EL (cell line): ENCODE measurements around the gene ACBD4.

Experiments
- DNase-seq: peaks from one replicate; pipeline ENCODE4 v3.0.0-alpha.2; 2016

The ACBD4 gene

DNA sequence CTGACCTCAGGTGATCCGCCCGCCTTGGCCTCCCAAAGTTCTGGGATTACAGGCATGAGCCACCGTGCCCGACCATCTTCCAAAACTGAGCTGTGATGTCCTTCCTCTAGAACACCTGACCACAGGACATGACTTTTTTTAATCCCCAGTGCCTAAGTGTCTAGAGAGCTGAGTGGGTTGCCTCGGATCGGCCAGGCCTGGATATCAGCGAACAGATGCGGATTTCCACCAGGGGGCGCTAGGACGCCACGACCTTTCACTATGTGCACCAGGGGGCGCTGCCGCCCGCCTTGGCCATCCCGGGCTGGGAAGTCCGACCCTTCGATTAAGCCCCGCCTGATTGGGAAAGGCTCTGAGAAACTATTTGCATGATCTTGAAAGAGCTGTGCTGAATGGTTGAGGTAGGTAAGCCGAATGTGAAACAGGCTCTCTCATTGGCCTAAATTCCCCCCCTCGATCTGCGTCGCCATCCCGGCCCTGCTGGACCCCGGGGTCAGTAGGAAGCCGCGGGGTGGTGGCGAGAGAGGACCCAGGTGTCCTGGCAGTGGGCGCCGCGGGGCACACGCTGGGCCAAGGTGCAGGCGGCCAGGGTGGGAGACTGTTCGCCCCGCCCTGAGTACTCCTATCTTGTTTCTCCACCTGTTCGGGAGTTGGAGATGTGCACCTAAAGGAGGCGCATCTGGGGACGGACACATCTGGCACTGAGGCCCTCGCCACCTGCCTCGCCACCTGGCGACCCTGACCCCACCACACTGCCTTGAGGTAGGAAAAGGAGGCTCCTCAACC, at the start of gene ACBD4:
ACBD4 (plus strand) TSS at position 496 of the 786 bp plus-strand sequence. CDS start 458 bp downstream, outside the sequence.
- DNase-seq: peak; percentile 98

GRCh38 chr17:45086391-45086790, 49.1 kb upstream of the ACBD4 start:
- no peak for DNase-seq

DNA sequence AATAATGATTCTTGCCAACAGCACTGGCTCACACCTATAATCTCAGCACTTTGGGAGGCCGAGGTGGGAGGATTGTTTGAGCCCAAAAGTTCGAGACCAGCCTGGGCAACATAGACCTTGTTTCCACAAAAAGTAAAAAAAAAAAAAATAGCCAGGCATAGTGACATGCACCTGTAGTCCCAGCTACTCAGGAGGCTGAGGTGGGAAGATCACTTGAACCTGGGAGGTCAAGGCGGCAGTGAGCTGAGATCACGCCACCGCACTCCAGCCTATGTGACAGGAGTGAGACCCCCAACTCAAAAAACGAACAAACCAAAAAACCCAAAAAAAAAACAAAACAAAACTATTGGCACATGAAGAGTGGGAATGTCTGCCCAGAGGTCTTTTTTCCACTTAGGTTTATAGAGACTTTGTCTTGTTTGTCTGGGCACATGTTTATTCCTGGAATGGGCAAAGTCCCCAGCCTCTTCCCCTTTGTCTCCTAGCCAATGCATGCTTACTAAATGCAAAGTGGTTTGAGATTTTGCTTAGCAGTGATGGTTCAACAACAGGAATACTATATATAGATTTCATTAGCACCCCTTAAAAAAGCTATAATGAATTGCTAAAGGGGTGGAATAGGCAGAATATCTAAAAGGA, 48.5 kb upstream of the ACBD4 start:
- no peak for DNase-seq

- DNase-seq: no peak
Observed at GRCh38 chr17:45087504-45087975, 47.9 kb upstream of the ACBD4 start.

DNA sequence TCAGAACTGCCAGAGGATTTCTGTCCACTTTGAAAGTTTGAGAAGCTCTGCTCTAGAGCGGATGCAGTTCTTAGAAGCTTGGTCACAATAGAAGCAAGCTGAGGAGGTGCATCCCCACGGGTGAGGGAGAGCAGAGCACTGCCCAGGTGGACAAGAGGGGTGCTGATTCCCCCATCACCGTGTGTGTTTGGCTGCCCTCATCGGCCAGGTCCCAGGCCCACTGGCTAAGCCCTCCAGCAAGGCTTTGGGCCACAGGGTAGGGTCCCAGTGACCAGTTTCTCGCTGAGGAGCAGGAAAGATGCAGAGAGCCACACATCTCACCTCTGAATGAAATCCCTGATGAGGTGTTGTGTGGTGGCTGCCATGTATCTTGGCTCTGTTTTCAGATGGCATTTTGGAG, 47.5 kb upstream of the ACBD4 start:
- DNase-seq: no peak

DNA sequence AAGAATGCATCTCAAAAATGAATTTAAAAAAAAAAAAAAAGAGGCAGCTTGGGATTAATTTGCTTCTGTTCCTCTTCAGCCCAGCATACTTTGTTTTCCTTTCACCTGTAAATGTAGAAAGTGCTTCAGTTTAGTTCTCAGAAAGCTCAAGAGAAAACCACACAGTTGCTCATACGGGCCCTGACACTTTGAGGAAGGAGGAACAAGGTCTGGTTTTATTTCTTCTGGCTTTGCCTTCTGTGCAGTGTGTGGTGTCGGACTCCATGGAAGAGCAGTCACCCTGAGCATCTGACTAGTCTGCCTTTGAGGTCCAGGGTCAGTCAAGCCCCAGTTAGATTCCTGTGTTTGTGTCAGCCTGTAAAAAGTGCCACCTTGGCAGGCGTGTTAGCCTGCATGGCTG, 46.7 kb upstream of the ACBD4 start:
- DNase-seq: no peak

DNA sequence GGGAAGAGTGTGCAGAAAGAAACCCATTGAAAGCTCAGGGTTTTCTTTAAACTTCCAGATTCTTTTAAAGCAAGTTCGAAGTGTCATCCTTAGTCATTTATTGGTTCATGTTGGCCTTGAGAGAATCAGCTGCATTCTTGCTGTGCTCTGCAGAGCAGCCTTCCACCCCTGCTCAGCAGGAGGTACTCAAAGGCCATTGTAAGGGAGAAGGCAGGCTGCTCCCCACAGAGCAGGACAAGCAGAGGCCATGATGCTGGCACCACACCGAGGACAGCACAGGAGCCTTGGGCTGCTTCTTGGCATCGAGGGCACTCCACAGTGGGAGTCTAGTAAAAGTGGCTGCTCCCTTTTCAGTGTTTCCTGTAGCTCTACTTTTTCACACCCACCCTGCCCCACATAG, 44.8 kb upstream of the ACBD4 start:
- peak; percentile 28 for DNase-seq

- peak; percentile 53 for DNase-seq
Observed at GRCh38 chr17:45091778-45092425, 43.6 kb upstream of the ACBD4 start.

DNA sequence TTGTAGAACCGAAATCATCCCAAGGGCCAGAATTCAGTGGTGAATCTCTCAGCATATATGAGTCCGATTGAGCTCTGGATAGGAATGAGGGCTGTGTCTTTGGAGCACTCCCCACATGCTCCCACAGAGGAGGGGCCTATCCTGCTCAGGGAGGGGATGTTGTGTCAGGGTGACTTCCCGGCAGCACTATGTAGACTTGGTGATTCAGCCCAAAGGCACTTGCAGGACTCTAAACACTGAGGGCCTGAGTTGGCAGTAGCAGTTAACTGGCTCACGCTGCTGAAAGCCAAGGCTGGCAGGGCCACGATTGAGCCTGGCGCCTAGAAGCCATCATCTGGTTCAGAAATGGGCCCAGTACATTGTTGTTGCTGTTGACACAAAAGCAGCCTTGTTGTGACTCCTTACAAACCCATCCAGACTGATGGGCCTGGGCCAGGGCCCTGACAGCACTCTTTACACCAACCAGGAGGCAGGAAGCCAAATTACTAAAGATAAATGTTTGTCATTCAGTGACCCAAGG, 42.5 kb upstream of the ACBD4 start:
- peak; percentile 99 for DNase-seq

DNA sequence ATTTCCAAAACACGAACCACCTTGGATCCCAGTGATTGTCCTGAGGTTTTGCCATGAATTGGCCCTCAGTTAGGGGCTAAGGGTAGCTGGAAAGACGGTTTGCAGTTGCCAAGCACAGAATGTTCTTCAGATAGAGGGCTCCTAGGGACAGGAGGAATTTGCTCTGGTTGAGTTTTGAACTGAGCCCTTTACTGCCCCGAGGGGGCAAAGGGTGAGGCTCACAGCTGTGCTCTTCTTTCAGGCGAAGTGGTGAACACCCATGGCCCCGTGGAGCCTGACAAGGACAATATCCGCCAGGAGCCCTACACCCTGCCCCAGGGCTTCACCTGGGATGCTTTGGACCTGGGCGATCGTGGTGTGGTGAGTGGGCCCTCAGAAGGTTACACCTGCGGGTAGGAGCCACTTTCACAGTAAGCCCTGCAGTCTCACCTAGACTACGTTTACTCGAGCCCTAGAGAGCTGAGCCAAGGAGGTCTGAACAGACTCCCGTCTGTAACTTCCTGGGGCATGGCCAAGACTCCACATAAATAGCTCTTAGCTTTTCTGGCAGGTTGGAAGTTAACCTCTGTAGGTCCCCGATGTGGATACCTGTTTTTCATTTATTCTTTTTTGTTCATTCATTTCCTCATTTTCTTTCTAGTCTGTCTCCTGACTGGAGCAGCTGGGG, 41.9 kb upstream of the ACBD4 start:
- no peak for DNase-seq

DNA sequence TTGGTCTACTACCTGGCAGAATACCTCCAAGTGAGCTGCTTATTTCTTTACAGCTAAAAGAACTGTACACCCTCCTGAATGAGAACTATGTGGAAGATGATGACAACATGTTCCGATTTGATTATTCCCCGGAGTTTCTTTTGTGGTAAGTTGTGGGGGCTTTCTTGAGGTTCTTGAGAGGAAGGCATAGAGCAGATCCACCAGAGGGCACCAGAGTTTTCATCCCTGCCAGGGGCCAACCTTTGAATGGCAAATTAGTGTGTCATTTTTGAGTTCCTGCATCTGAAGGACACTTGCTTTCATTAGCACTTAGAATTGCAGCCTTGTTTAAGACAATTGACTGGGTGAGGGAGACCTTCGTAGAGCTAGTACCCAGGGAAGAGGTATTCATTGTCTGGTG, 39.3 kb upstream of the ACBD4 start:
- peak; percentile 52 for DNase-seq

- DNase-seq: no peak
Observed at GRCh38 chr17:45096926-45097325, 38.6 kb upstream of the ACBD4 start.

DNA sequence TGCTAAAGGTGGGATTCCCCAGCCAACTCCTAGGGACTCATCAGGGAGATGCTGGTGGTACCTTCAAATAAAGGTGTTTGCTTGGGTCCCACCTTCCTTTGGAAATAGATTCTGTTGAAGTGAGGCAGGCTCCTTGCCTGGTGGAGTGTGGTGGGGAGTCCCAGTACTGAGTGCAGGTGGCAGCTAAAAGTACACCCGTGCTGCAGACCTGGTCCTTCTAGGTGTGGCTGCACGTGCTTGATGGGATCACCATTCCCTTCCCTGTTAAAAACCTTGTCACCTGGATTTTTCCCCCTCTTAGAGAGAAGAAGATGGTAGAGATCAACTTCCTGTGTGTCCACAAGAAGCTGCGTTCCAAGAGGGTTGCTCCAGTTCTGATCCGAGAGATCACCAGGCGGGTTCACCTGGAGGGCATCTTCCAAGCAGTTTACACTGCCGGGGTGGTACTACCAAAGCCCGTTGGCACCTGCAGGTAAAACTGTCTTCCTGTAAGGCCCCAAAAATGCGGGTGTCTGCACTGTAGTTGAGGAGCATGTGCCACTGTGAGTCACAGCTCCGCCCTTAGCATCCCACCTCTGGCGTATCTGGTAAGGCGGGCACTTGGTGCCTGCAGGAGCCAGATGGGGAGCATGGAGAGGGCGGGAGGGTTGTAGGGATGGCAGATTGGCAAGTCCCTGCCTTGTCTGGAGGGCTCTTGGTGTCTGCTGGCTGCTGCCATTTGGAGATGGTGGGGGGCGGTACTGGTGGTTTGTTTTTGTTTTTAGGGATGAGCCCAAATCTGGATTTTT, 37.2 kb upstream of the ACBD4 start:
- DNase-seq: no peak

GRCh38 chr17:45098869-45099616, 36.4 kb upstream of the ACBD4 start:
- DNase-seq: peak; percentile 68

GRCh38 chr17:45101546-45101882, 34.0 kb upstream of the ACBD4 start:
- DNase-seq: no peak

GRCh38 chr17:45101883-45102811, 33.3 kb upstream of the ACBD4 start:
- DNase-seq: no peak

DNA sequence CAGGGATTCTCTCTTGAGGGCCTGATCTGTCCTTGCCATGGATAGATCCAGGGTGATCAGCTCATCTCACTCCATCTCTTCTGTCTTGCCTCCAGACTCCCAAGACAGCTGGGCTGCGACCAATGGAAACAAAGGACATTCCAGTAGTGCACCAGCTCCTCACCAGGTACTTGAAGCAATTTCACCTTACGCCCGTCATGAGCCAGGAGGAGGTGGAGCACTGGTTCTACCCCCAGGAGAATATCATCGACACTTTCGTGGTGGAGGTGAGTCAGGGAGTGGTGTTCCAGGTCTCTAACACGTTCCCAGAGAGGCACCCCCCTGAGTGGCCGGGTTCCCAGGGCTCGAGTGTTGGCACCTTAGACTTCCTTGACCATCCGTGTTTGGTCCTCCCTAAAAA, 32.6 kb upstream of the ACBD4 start:
- no peak for DNase-seq

- no peak for DNase-seq
Observed at GRCh38 chr17:45103269-45103795, 32.2 kb upstream of the ACBD4 start.

DNA sequence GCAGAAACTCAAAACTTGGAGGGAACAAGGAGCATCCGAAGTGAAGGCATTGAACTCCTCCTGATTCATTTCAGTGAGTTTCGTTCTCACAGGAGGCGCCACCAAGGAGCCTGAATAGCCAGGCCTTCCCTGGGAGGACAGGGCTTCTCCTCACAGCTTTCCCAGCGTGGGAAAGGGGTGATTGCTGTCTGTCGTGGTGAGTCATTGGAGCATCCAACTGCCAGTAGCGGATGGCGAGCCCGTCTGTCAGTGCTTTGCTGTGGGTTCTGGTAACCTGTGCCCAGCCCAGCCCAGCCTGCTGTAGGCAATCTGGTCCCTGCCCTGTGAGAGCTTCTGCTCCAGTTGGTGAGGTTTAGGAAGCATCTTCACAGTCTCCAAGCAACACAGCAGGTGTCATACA, 31.5 kb upstream of the ACBD4 start:
- DNase-seq: no peak

- no peak for DNase-seq
Observed at GRCh38 chr17:45104497-45104896, 31.0 kb upstream of the ACBD4 start.
